ENCODE results near the gene ACSS2.
A peak's percentile ranks its signal among the peaks of the same experiment; 100 is the strongest.

Gene ACSS2

DNA sequence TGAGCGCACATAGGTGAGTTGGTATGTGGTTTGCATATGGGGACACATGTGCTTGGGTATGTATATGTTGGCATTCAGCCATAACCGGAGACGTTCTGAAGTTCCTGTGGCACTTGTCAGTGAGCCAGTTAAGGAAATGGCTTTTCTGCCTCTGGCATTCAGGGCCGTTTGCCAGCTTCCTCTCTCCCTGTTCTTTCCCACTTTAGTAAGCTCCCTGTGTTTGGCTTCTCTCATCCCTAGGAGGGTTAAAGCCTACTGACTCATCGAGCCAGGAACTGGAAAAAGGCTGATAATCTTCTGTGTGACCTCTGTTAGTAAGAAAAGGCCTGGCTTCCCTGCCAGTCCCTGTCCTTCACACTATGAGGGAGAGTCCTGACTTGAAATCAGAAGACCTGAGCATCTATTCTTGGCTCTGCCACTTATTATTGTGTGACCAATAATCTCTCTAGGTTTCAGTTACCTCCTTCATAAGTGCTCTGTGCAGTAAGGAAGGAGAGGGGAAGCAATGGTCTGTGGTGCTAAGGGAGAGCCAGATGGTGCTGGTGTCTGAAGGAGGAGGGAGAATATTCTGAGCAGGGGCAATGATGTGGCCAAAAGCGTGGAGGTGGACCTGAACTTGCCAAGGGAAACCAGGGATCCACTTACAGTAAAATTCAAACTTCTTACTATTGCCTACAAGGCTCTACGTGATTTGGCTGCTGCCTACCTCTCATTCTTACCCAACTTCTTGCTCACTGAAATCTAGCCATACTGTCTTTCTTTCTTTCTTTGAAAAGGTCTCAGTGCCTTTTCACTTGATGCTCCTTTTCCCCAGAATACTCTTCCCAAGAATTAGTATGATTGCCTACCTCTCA is 31.4 kb downstream of the ACSS2 start:
- no peak for TF ChIP-seq CTCF (IDR thresholded peaks at IDR 0.05; ENCODE audit: control insufficient read depth, extremely low read depth, insufficient read depth)
- DNase-seq (ENCODE audit: low read depth), result peak; percentile 99
- no peak overlapping the region for H3K4me3 ChIP-seq (ENCODE audit: low read depth, low read length)

DNA sequence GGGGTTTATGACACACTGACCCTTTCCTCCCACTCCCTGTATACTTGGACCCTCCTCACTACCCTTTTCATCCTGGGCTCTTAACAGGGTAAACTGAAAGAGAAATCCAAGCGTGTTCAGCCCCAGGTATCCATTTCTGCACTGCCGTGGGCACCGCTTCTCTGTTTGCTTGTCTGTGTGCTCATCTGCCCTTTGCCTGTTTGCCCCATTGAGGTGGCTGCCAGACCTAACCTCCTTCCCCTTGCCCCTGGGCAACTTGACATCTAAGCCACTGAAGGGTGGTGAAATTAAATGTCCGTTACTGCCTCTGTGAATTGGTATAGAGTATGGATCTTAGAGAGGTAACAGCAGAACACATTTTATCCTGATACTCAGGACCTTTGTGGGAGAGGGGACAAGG is 38.7 kb downstream of the ACSS2 start:
- H3K4me3 ChIP-seq (ENCODE audit: low read depth, low read length), result no peak overlapping the region
- TF ChIP-seq CTCF (IDR thresholded peaks at IDR 0.05; ENCODE audit: control insufficient read depth, extremely low read depth, insufficient read depth), result no peak
- DNase-seq (ENCODE audit: low read depth), result no peak

DNA sequence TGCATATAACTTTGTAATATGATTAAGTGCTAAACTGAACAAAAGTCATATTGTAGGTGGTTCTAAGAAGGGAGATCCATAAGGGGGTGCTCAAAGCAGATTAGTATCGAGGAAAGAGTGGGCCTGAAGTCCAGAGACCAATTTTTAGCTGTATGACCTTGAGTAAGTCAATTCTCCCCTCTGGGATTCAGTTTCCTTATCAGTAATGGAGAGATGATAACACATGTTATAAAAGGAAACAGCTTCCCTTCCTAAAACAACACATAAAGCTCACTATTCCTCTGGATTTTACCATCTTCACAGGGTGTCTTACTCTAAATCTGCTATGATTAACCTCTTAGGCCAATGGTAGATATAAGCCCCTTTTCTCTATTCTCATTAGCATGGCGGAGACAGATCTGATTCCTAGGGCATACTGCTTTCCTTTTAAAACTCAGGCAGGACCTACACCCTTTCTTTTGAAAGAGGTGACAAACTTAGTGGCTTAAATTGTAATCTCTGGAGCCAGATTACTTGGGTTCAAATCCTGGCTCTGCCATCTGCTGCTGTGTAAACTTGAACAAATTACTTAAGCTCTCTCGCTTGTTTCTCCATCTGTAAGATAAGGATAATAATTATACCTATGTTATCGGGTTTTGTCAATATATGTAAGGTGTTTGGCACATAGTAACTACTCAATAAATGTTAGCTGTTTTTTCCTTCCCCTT is 39.5 kb downstream of the ACSS2 start:
- DNase-seq (ENCODE audit: low read depth), result no peak
- TF ChIP-seq CTCF (IDR thresholded peaks at IDR 0.05; ENCODE audit: control insufficient read depth, extremely low read depth, insufficient read depth), result no peak

GRCh38 chr20:34916774-34917354 is 40.5 kb downstream of the ACSS2 start:
- H3K4me3 ChIP-seq (ENCODE audit: low read depth, low read length), result no peak overlapping the region
- DNase-seq (ENCODE audit: low read depth), result no peak
- TF ChIP-seq CTCF (IDR thresholded peaks at IDR 0.05; ENCODE audit: control insufficient read depth, extremely low read depth, insufficient read depth), result no peak

More for the DNA sequence above, 39.5 kb downstream of the ACSS2 start:
- H3K4me3 ChIP-seq (ENCODE audit: low read depth, low read length), result no peak overlapping the region

GRCh38 chr20:34920055-34920454 is 43.6 kb downstream of the ACSS2 start:
- no peak overlapping the region for H3K4me3 ChIP-seq (ENCODE audit: low read depth, low read length)
- no peak for DNase-seq (ENCODE audit: low read depth)
- no peak for TF ChIP-seq CTCF (IDR thresholded peaks at IDR 0.05; ENCODE audit: control insufficient read depth, extremely low read depth, insufficient read depth)

GRCh38 chr20:34921436-34921835 is 45.0 kb downstream of the ACSS2 start:
- no peak for DNase-seq (ENCODE audit: low read depth)
- H3K4me3 ChIP-seq (ENCODE audit: low read depth, low read length), result no peak overlapping the region
- no peak for TF ChIP-seq CTCF (IDR thresholded peaks at IDR 0.05; ENCODE audit: control insufficient read depth, extremely low read depth, insufficient read depth)
